Cardiac septum (tissue), 1 donor: Measurements from ENCODE around the gene GDF7. TPM values are rescaled to one million over a fixed set of nuclear protein-coding genes. Genes with fewer than 3 reads are reported as not detected.

ENCODE experiments used
- DNase-seq: peaks from one replicate; pipeline ENCODE4 v3.0.0-alpha.2; 2020; ENCODE audit warnings: low spot score
- intact Hi-C: fragments of 100-400 bp; cut with DNase I; formaldehyde crosslinking; loops from one replicate; pipeline ENCODE4 v1.14.0; 2022
- long read RNA-seq: library from polyadenylated mRNA; unstranded; transcript quantifications from one replicate; pipeline ENCODE4 v2.0.0, GENCODE V29; 2021
- total RNA-seq: library from RNA; stranded (reverse); fragmentation: NEBNext Ultra II Directional; extraction: Animal tissue kit (Norgen Biotek cat#: 25700); gene quantifications from one replicate; pipeline ENCODE4 v1.2.1, GENCODE V29; 2021
- donor health status: DM: no; HTN: no; CAD: no.

GDF7 gene
- total RNA-seq: 0.94 TPM
- long read RNA-seq, partial matches to known transcripts: 0 of 1 reads
- long read RNA-seq, other reads (novel, unspliced or antisense): 1 of 1 reads

GRCh38 chr2:20666304-20667150 lies at the start of gene GDF7:
Gene GDF7 (plus strand): TSS chr2:20667144. CDS start chr2:20667240, 96 bp downstream.
- DNase-seq: peak; percentile 77
- intact Hi-C loops: loop anchor here (10.0 kb wide), 2 partner anchors 158 to 448 kb away; partner anchors contain the start of gene LDAH

GRCh38 chr2:20617892-20618467 lies 49.0 kb upstream of the GDF7 start:
- intact Hi-C loops: loop anchor here (2.0 kb wide), 2 partner anchors 19 to 39 kb away; no protein-coding TSS in a partner anchor
- DNase-seq: peak; percentile 97

GRCh38 chr2:20618468-20618885 lies 48.5 kb upstream of the GDF7 start:
- intact Hi-C loops: loop anchor here (2.0 kb wide), 1 partner anchor 40 kb away; no protein-coding TSS in a partner anchor
- peak; percentile 77 for DNase-seq

- peak; percentile 76 for DNase-seq
- intact Hi-C loops: loop anchor here (2.0 kb wide), 1 partner anchor 40 kb away; no protein-coding TSS in a partner anchor
Measured at GRCh38 chr2:20618886-20619521, 47.9 kb upstream of the GDF7 start.

GRCh38 chr2:20619624-20620024 lies 47.3 kb upstream of the GDF7 start:
- DNase-seq: peak; percentile 75
- intact Hi-C loops: loop anchor here (2.0 kb wide), 1 partner anchor 41 kb away; no protein-coding TSS in a partner anchor

- intact Hi-C loops: no loop called here
- peak; percentile 71 for DNase-seq
Measured at GRCh38 chr2:20620271-20620681, 46.7 kb upstream of the GDF7 start.

- intact Hi-C loops: no loop called here
- peak; percentile 76 for DNase-seq
Measured at GRCh38 chr2:20620696-20621365, 46.1 kb upstream of the GDF7 start.

- DNase-seq: peak; percentile 56
- intact Hi-C loops: loop anchor here (1.0 kb wide), 1 partner anchor 175 kb away; no protein-coding TSS in a partner anchor
Measured at GRCh38 chr2:20621366-20622295, 45.3 kb upstream of the GDF7 start.

GRCh38 chr2:20622296-20622686 lies 44.7 kb upstream of the GDF7 start:
- intact Hi-C loops: loop anchor here (1.0 kb wide), 1 partner anchor 176 kb away; no protein-coding TSS in a partner anchor
- peak; percentile 59 for DNase-seq

GRCh38 chr2:20622731-20623130 lies 44.2 kb upstream of the GDF7 start:
- peak; percentile 89 for DNase-seq
- intact Hi-C loops: loop anchor here (1.0 kb wide), 1 partner anchor 176 kb away; no protein-coding TSS in a partner anchor

GRCh38 chr2:20623241-20623640 lies 43.7 kb upstream of the GDF7 start:
- intact Hi-C loops: no loop called here
- DNase-seq: peak; percentile 60

GRCh38 chr2:20623741-20624155 lies 43.2 kb upstream of the GDF7 start:
- intact Hi-C loops: no loop called here
- DNase-seq: peak; percentile 70

GRCh38 chr2:20624156-20624883 lies 42.6 kb upstream of the GDF7 start:
- intact Hi-C loops: no loop called here

GRCh38 chr2:20624884-20625485 lies 42.0 kb upstream of the GDF7 start:
- intact Hi-C loops: no loop called here
- peak; percentile 76 for DNase-seq

More at GRCh38 chr2:20624156-20624883, 42.6 kb upstream of the GDF7 start:
- peak; percentile 64 for DNase-seq

- DNase-seq: peak; percentile 78
- intact Hi-C loops: no loop called here
Measured at GRCh38 chr2:20625491-20626391, 41.2 kb upstream of the GDF7 start.

GRCh38 chr2:20626392-20626697 lies 40.6 kb upstream of the GDF7 start:
- DNase-seq: no peak
- intact Hi-C loops: no loop called here
